Measurements from ENCODE around the gene WWOX.

WWOX gene

DNA sequence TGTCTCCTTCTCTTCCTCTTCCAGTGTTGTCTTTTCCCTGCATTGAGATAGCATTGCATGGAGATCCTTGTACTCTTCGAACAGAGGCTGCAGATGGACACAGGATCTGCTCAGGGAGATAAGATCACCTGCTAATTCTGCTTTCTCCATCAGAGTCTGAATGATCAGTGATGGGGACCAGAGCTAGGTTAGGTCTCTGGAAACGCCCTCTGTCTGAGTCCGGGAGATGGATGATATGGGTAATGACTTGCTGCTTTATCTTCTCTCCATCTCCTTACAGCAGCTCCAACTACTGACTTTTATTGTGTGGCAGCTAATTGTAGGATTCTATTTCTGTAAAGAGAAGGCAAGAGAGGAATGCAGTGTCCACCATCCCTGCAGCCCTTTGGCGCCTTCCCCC is 435.6 kb downstream of the WWOX start:
- DNase-seq (ENCODE audit: low spot score) = no peak

DNA sequence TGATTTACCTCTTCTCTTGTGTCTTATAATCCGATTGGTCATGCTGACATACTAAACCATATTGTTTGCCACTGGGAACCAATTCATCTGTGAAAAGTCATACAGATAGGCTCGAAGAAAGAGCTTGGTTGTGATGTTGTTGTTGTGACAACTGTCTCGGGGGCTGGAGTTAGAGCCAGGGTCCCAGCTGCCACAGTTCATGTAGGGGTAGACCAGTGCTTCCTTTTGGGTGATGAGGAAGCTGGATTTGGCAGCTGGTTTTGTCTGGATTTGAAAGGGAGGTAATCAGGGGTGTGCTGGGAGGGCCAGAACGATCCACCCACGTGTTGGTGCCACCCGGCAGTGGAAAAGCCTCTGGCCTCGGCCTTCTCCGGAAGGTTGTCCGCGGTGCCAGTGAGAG is 438.1 kb downstream of the WWOX start:
- no peak for DNase-seq (ENCODE audit: low spot score)

DNA sequence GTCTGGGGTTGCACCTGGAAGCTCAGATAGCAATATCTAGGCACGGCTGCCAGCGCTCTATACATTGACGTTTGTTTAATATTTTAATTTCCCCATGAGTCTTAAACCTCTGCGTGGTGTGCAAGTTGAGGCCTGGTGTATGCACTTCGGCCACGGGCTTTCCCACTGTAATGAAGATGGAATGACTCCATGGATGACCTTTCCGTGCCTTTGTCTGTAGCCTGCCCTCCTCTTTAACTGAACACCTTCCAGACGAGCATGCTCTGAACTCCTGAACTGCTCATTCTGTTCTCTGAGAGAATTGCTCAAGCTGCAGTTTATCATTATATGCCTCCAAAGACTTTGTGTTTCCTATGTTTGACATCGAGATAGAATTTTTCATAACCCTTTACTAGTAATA is 438.8 kb downstream of the WWOX start:
- DNase-seq (ENCODE audit: low spot score) = no peak

DNA sequence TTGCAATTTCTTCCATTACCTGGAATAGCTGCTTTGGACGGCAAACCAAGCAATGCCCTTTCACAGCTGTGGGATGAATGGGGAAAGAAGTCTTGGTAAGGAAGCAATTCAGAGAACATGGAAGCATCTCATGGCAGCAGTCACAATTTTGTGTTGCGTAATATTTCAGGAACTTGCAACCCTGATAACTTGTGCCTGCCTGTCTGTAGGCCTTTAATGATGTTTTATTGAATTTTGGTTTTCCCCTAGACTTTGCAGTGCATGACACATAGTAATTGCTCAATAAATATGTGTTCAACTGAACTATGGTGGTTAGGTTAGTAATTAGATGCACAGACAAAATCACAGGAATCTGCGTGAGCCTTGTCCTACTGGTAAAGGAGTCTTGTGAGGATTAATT is 439.5 kb downstream of the WWOX start:
- no peak for DNase-seq (ENCODE audit: low spot score)

DNA sequence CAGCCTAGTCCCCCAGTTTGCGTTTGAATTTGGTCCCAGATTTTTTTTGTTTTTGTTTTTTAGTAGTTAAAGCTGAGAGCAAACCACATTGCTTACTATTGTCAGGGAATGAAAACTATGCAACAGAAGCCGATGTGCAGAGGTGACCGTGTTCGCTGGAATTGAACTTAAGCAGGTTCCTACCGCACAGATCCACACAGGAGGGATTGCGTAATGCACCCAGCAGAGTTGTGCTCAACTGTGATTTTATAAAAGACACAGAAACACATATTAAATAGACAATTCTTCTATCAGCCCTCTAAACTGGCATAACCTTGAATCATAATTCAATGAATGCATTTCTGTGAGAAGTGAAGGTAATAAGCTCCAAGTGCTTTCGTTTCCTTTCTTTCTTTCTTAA is 443.0 kb downstream of the WWOX start:
- DNase-seq (ENCODE audit: low spot score) = no peak

DNA sequence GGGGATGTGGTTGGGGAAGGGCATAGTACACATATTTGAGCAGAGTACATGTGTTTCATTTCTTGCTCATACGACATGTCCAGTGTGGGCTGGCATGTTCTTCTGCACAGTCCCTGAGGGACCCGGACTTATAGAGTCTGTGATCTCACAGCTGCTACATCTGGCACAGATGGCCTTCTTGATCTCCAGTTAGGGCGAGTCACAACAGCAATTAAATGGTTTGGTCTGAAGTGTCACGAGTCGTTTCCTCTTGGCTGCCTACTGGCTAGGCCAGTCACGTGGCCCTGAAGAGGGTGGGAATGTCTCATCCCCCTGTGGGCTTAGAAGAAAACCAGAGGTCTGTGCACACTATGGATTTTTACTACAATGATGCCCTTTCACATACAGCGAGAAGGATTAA is 443.6 kb downstream of the WWOX start:
- no peak for DNase-seq (ENCODE audit: low spot score)

DNA sequence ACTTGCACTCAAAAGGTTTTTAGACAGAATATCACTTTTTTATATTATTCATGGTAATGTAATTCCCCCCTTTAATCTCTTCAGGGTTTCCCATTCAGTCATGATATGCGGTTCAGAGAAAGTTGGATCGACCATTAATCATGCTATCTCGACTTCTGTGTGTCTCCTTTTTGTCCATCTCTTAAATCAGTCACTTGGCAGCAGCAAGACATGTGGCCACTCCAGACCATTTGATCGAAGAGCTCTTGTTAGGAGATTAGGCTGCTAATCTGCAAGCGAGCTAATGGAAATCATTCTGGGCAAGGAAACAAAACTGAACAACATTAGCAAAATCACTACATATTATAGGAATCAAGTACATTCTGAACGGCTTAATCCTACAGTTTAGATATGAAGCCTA is 449.9 kb downstream of the WWOX start:
- no peak for DNase-seq (ENCODE audit: low spot score)

DNA sequence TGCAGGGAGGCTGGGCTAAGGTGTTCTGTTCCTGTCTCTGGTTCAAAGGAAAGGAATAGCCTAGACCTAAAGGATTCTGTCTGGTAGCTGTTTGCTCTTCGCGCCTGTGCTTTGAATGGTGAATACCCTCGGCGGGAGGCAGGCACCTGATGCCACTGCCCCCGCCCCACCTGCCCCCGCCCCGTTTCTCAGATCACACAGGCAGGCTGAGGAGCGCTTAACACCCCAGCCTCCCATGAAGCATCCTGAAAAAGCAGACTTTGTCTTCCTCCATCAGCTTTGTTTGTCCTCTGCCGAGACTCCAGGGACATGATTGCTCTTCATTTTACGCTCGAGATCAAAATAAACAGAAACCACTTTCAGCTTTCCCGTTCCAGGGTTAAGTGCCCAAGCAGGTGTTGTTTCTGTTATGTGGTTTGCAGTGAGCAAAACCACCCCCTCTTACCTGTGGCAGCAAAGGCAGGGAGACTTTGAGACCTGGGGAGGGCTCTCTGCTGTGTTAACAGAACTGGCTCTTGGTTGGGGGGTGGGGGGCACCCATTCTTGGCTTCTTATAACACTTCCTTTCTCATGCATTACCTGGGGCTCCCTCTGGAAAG is 452.1 kb downstream of the WWOX start:
- DNase-seq (ENCODE audit: low spot score) = no peak

DNA sequence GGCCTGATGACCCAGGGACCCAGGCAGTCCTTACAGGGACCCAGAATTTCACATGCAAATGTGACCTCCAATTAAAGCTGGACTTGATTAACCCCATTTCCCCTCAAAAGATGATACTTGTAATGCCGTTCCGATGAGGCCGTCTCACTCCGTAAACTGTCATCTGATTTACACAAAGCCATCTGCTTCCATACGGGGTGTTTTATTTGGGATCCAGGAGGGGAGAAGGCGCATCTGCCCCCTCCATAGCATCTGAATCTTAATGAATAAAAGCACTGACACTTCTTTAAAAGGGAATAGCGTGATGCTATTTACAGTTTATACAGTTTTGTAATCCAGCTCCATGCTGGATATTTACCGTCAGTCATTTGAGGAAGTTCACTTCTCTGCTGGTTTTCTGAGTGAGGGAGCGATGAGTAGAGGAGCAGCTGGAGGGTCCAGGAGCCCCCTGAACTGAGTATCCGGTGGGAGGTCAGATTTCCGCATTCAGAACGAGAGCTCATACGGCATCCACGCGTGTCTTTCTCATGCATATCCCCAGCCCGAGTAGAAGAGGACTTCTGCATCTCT is 452.7 kb downstream of the WWOX start:
- DNase-seq (ENCODE audit: low spot score) = no peak

DNA sequence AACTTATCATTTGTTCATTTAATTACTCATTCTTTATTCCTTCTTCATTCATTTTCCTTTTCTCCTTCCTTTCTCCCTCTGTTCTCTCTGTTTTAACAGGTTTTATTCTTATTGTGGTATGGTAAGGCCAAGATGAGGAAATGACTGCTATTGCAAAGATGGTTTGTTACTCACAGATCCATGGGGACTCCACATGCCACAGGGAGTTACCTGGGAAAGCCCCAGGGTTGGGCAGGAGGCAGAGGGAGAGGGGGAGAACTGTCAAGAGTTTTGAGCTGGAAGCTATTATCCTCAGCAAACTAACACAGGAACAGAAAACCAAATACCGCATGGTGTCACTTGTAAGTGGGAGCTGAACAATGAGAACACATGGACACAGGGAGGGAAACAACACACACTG is 453.3 kb downstream of the WWOX start:
- DNase-seq (ENCODE audit: low spot score) = no peak

DNA sequence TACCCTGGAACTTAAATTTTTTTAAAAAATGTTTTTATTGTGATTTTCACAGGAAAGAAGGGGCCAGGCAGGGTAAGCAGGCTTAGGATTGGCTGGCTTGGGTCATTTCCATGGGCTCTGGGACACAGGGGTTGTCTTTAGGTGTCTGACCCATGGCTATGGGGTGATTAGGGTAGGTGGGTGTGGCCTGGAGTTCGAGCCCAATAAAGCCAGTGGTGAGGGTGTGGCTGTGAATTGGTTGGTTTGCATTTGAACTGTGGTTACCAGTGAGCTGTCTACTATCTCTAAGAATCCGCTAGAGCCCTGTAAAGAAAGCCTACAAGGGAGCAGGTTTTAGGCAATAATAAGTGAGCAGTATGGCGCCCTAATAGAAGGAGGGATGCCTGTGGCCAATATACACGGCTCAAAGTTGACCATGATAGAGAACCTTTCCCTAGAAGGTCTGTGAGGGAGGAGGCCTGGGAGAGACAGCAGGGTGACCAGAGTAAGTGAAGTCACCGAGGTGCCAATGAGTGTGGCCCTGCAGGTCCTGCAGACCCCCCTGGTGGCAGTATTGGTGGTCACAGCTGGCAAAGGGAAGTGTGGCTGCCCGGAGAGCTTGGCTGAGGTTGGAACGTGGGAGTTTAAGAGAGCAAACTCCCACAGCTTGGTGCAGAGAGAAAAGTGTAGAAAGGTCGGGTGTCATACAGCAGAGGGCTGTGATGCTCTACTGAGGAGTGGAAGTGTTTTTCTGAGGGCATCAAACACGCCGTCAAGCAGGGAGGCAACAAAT is 454.0 kb downstream of the WWOX start:
- DNase-seq (ENCODE audit: low spot score) = no peak

DNA sequence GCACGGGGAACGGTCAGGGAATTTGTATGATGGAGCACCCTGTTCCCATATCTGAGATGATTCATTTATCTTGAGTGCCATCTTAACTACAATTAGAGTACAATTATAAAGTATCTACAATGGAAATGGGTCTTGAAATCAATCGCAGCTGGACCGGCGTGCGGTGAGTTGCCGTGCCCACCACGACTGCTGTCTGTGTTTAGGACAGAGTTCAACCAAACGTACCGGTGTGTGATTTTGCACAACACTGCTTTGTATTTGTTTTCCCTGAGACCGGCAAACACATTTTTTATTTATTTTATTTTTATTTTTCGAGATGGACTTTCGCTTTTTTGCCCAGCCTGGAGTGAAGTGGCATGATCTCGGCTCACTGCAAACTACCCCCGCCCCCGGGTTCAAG is 457.0 kb downstream of the WWOX start:
- DNase-seq (ENCODE audit: low spot score) = no peak

DNA sequence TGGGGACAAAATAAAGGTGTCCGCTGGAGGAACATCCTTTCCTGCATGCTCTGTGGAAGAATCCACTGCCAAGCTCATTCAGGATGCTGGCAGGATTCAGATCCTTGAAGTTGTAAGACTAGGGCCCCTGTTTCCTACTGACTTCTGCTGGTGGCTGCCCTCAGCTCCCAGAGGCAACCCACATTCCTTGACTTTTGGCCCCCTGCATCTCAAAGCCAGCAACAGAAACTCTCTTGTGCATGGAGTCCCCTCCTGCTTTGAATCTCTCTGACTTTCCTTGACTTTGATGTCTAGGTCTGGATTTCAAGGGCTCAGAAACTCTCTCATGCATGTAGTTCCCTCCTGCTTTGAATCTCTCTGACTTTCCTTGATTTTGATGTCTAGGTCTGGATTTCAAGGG is 461.5 kb downstream of the WWOX start:
- DNase-seq (ENCODE audit: low spot score) = no peak

DNA sequence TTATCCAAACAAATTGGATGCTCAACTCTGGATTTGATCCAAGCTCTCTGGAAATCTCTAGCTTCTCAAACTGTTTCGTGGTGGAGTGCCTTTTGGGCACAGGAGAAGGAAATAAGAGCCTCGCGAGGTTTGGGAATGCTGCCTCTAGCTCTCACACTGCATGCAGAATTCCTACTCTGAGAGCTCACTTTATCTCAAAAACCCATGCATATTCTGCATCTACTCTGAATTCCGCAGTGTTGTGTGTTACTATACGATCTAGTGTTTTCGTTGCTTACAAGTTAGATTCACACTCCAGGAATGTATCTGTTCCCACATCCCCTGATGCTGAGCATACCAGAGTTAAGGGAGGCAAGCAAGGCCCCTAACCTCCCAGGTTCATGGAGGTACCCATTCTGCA is 462.7 kb downstream of the WWOX start:
- no peak for DNase-seq (ENCODE audit: low spot score)

DNA sequence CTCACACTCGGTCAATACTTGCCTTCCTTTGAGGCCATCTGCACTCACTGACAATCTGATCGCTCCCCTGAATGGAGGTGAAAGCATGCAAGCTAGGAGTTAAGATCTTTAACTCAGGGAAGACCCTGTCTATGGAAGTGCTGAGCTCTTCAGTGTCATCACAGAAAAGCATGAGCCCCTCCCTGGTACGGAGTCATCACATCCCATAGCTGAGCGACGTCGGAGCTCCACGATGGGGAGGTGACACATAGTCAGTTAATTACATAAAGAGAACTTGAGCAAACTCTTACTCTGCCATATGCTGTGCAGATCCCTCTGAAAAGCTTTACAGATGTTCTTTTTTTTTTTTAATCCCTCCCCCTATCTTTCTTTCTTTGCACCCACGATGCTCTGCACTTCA is 463.2 kb downstream of the WWOX start:
- DNase-seq (ENCODE audit: low spot score) = no peak

DNA sequence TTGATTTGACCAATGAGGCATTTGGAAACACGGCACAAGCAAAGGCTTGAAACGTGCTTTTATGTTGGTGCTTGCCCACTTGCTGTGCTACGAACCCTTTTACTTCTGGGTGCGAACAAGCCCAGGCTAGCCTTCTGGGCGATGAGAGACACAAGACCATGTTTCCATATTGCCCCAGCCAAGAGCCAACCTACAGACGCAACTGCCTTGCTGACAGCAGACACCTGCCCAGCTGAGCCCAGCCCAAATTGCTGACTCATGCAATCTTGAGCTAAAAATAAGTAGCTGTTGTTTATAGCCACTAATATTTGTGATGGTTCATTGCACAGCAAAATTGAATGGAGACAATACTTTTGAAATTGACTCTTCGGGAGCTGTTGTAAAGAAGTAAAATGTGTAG is 464.5 kb downstream of the WWOX start:
- DNase-seq (ENCODE audit: low spot score) = no peak

DNA sequence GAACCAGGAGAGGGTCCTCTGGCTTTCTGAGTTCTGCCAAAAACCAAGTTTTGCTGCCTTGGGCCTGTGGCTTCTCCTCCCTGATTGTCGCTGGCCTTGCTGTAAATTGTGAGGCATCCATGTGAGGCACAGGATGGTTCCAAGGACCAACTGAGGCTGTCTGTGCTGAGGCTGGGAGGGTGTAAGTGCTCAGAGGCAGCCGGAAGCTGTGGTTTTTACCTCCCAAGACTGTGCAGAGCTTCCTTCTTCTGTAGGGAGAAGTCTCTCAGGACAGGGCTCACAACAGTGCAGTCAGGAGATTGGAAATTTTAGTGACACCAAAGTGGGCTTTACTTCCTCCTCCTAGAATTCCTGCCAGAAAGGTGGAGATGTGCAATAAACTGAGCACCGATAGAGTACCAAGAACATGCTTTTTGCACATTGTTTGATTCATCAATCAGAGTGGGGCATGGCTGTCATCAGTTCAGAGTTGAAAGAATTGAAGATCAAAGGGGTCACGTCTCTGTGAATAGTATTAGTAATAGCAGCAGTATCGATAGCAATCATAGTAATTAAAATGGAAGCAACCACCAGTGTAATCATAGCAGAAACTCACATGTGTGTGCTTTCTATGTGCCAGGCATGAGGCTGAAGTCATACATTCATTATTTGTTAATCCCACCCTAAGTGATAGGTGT is 467.1 kb downstream of the WWOX start:
- DNase-seq (ENCODE audit: low spot score) = no peak

DNA sequence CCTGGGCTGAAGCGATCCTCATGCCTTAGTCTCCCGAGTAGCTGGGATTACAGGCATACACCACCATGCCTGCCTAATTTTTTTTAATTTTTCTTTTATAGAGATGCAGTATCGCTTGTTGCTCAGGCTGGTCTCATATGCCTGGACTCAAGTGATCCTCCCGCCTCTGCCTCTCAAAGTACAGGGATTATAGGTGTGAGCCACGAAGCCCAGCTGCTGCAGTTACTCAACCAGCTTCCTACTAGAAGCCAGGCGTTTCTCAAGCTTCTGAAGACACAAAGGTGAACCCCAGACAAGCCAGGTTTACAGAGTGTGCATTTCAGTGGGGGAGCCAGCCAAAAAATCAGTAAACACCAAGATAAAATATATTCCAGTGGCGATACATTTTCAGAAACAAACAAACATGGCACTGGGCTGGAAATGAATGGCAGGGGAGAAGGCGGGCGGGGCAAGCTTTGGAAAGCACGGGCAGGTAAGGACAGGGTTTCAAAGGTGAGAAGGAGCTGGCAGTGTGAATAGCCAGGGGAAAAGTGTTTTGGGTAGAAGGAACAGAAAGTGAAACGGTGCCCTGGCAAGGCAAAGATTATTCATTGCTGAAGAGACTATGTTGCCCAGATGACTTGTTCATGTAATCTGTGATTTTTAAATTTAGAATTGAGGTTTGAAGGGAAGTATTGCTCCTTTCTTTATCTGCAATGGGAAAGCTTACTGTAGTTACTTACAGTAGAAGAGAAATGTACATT is 471.1 kb downstream of the WWOX start:
- no peak for DNase-seq (ENCODE audit: low spot score)

DNA sequence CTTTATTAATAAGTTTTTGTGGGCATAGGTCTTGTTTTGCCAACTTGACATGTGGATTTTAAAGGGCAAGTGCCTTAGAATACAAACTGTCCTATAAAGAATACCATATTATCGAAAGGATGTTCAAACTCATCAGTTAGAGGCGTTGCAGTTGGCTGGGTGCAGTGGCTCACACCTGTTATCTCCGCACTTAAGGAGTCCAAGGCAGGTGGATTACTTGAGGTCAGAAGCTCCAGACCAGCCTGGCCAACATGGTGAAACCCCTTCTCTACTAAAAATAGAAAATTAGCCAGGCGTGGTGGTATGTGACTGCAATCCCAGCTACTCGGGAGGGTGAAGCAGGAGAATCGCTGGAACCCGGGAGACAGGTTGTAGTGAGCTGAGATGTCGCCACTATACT is 472.0 kb downstream of the WWOX start:
- DNase-seq (ENCODE audit: low spot score) = no peak

DNA sequence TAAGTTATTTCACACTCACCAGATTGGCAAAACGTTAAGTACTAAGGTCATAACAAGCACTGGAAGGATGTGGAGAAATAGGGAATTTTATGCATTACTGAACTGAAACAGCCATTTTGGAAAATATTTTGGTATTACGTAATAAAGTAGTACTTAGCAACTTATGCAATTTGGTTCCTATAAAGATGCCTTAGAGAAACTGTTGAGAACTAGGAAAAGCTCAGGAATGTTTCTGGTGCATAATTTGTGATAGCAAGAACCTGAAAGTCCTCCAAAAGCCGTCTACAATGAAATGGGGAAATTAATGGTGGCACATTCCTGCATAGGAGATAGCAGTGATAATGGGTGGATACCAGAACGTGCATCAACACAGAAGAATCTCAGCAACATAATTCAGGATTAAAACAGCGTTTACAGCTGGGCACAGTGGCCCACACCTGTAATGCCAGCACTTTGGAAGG is 472.5 kb downstream of the WWOX start:
- DNase-seq (ENCODE audit: low spot score) = no peak

DNA sequence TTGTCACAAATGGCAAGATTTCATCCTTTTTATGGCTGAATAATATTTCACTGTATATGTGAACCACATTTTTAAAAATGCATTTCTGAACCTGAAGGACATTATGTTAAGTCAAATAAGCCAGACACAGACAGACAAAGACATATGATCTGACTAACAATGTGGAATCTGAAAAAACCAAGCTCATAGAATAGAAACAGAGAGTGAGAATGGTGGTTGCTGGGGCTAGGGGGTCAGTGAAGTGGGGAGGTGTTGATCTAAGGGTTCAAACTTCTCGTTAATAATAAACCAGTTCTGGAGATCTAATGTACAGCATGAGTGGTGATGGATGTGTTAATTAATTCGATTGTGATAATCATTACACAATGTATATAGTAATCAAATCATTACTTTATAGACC is 475.1 kb downstream of the WWOX start:
- DNase-seq (ENCODE audit: low spot score) = no peak

DNA sequence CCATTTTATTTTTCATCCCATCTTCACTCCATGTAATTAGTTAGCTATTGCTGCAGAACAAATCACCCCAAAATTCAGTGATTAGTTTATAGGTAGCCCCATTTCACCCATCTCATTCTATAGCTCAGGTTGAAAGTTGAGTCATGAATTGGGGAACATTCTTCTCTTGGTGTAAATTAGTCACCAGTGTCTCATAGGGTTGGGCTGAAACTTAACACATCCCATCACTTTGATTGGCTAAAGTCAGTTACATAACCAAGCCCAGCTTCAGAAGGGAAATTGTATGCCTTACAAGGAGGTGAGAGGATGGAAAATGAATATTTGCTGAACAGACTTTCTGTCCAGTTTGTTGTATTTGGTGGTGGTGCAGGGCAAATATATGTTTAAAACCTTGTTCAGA is 477.5 kb downstream of the WWOX start:
- no peak for DNase-seq (ENCODE audit: low spot score)

All from AG08395 (cell line).